D721Med (cell line): ENCODE results near the gene HBG1.

ENCODE experiments used
- DNase-seq: peaks from one replicate; pipeline ENCODE4 v3.0.0; 2011; ENCODE audit warnings: low spot score; ENCODE audit not compliant: insufficient read length
- FAIRE-seq: peaks from 2 replicates; lab custom pipeline; 2011; peaks lifted over from hg19 to GRCh38; lab: Jason Lieb, UNC
- TF ChIP-seq, protein P1 (sequence below): IDR thresholded peaks from 2 replicates; pipeline ENCODE4 v1.5.1; 2012; ENCODE audit warnings: mild to moderate bottlenecking, control low read depth; ENCODE audit not compliant: insufficient read depth; ENCODE audit errors: missing control alignments

The HBG1 gene

DNA sequence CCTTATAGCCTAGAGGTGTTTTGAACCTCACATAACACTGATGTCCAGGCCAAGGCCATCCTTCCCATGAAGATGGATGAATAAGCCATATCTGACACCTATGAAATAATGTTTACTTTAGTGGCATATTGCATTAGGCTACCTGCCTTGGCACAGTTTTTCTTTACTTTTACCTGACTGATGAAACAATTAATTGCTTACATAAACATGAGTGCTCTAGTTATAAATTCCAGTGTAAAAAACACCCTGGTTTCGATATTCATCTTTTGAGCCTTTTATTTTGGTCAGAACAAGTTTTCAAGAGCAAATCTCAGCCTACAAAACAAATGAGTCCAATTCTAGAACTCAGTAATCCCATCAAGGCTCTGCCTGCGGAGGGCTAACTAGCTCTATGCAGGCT, 27.0 kb upstream of the HBG1 start:
- no peak for FAIRE-seq
- DNase-seq, result no peak

DNA sequence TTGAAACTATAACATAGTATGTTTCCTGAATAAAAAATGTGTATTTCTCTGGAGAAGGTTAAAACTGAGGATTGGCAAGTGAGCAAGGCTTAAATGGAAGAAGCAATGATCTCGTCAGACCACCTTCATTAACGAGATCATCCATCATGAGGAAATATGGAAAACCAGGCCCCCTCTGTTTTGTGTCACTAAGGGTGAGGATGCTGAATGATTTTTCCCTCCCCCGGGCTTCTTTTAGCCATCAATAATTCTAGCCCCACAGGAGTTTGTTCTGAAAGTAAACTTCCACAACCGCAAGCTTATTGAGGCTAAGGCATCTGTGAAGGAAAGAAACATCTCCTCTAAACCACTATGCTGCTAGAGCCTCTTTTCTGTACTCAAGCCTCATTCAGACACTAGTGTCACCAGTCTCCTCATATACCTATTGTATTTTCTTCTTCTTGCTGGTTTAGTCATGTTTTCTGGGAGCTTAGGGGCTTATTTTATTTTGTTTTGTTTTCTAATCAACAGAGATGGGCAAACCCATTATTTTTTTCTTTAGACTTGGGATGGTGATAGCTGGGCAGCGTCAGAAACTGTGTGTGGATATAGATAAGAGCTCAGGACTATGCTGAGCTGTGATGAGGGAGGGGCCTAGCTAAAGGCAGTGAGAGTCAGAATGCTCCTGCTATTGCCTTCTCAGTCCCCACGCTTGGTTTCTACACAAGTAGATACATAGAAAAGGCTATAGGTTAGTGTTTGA, 25.9 kb upstream of the HBG1 start:
- FAIRE-seq (no peak), DNase-seq (no peak)
- TF ChIP-seq, protein P1, sequence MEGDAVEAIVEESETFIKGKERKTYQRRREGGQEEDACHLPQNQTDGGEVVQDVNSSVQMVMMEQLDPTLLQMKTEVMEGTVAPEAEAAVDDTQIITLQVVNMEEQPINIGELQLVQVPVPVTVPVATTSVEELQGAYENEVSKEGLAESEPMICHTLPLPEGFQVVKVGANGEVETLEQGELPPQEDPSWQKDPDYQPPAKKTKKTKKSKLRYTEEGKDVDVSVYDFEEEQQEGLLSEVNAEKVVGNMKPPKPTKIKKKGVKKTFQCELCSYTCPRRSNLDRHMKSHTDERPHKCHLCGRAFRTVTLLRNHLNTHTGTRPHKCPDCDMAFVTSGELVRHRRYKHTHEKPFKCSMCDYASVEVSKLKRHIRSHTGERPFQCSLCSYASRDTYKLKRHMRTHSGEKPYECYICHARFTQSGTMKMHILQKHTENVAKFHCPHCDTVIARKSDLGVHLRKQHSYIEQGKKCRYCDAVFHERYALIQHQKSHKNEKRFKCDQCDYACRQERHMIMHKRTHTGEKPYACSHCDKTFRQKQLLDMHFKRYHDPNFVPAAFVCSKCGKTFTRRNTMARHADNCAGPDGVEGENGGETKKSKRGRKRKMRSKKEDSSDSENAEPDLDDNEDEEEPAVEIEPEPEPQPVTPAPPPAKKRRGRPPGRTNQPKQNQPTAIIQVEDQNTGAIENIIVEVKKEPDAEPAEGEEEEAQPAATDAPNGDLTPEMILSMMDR, result no peak

More for the DNA sequence above, 27.0 kb upstream of the HBG1 start:
- TF ChIP-seq, protein P1, result no peak

DNA sequence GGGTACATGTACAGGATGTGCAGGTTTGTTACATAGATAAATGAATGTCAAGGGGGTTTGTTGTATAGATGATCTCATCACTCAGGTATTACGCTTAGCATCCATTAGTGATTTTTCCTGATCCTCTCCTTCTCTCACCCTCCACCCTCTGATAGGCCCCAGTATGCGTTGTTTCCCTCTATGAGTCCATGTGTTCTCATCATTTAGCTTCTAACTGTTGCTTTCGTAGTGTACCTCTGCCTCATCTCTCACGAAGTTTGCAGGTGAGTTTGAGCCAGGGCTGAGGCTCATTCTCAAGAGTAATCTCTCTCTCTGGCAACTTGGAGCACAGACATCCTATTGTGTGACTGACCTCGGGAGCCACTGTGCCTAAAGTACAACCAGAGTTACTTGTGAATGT, 24.7 kb upstream of the HBG1 start:
- TF ChIP-seq, protein P1, result no peak
- FAIRE-seq, result no peak
- no peak for DNase-seq

DNA sequence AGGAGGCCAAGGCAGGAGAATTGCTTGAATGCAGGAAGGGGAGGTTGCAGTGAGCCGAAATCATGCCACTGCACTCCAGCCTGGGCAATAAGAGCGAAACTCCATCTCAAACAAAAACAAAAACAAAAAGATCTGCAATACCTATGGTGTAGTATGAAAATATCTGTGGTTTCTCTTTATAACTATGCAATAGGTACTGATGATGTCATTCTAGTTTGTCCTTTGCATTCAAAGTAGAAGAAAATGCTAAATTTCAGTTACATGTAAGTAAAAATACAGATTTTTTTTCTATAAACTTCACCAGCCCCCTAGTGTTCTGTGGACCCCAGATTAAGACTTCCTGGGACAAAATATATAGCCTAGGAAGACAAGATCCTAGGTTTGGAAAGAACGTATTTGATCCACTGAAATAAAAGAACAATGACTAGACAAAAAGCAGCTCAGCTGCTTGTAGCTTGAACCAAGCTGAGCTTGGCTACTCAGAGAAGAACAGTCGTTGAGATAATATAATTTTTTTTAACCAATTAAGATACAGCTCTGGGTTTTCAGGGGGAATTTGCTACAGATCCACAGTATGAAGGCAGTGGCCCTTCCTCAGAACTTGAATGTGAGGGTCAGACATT, 22.8 kb upstream of the HBG1 start:
- FAIRE-seq, result no peak
- TF ChIP-seq, protein P1, result no peak

DNA sequence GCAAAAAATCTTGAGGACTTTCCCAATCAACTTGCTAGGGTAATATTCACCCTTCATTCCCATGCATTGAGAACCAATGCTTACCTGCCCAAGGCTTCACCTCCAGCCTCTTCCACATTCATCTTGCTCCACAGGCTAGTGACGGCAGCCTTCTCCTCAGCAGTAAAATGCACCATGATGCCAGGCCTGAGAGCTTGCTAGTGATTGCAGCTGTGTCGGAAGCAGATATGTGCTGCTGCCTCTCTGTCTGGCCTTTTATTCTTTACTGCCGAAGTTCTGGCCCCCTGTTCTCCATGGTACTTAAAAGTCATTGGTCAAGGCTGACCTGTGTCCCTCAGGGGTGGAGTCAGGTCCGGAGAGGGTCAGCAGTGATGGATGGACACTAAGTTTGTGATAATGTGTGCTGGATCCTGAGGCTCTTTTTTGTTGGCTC, 20.1 kb upstream of the HBG1 start, which contains the start of gene HBE1:
Gene HBE1, minus strand, starts transcription at position 231 of the 433 bp plus-strand sequence. Its CDS starts 55 bp downstream, at position 176.
- DNase-seq, result no peak

More for the DNA sequence above, 22.8 kb upstream of the HBG1 start:
- DNase-seq, result no peak

DNA sequence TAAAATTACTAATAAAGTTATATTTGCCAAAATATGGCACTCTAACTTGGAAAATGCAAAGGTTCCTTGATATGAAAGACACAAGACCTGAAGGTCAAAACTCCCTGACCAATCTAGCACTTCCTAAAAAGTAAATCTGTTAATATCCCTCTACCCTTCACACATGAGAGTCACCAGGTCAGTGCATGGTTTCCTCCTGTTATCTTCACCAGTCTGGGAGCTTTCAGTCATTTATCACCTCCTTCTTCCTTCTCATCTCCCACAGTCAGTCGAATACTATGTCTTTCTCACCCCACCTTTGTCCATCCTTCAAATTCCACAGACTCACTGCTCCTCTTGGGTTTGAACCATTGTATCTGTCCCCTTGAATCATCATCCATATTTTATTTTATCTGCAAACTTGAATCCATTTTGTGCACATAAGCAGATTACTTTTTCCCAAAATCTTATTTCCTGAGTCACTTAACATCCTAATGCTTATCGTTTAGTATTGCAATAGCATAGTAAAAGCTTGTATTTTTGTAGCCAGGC, 17.4 kb upstream of the HBG1 start:
- DNase-seq (no peak), FAIRE-seq (no peak)
- TF ChIP-seq, protein P1, result no peak

More for the DNA sequence above, 20.1 kb upstream of the HBG1 start, which contains the start of gene HBE1:
- TF ChIP-seq, protein P1, result no peak
- no peak for FAIRE-seq
